ENCODE results near the gene SLC38A10. TPM values are rescaled to one million over a fixed set of nuclear protein-coding genes. Genes with fewer than 3 reads are reported as not detected.

SLC38A10 gene
- total RNA-seq, 2 experiments from 2014 or later: 56.0 to 147 TPM

GRCh38 chr17:81322271-81323082 is 27.4 kb upstream of the SLC38A10 start:
- intact Hi-C loops (cut with micrococcal nuclease; ENCODE audit: unreplicated experiment): no loop called here
- Histone ChIP-seq H2AFZ (ENCODE audit: low read length) (no peak overlapping the region), H3K9me3 (ENCODE audit: low read length) (no peaks in the 10 kb centered on the region), H3K4me2 (ENCODE audit: low read length) (no peak overlapping the region), H3K27ac (ENCODE audit: low read depth, low read length, poor library complexity, severe bottlenecking) (no peak overlapping the region), H3K36me3 (ENCODE audit: insufficient read depth, low read length) (no peaks in the 10 kb centered on the region), H3K4me3 (ENCODE audit: low read depth, low read length, poor library complexity, severe bottlenecking) (no peak overlapping the region), H3K79me2 (ENCODE audit: insufficient read depth, low read depth, low read length) (no peaks in the 10 kb centered on the region), H3K4me1 (ENCODE audit: insufficient read depth, low read length, poor library complexity, severe bottlenecking) (no peaks in the 10 kb centered on the region), H4K20me1 (ENCODE audit: insufficient read depth, low read length) (no peaks in the 10 kb centered on the region), H3K9me2 (ENCODE audit: insufficient read depth, low read length) (no peaks in the 10 kb centered on the region)
- TF ChIP-seq EZH2phosphoT487 (IDR thresholded peaks at IDR 0.05; ENCODE audit: borderline replicate concordance, low read depth, low read length): no peak
- TF ChIP-seq CTCF (conservative IDR thresholded peaks at IDR 0.05; ENCODE audit: low read length): peak; percentile 80
- peak; percentile 68 for DNase-seq (ENCODE audit: low spot score)
- CTCF ChIA-PET (ENCODE audit: unreplicated experiment): no interaction called here
- POLR2A ChIA-PET: no interaction called here
- BruUV-seq (replicated peaks): no TSS peak

- no peak overlapping the region for H3K27ac ChIP-seq (ENCODE audit: low read depth, low read length, poor library complexity, severe bottlenecking)
- intact Hi-C loops (cut with micrococcal nuclease; ENCODE audit: unreplicated experiment): no loop called here
- POLR2A ChIA-PET: no interaction called here
- H3K79me2 ChIP-seq (ENCODE audit: insufficient read depth, low read depth, low read length): no peaks in the 10 kb centered on the region
- no peaks in the 10 kb centered on the region for H3K9me2 ChIP-seq (ENCODE audit: insufficient read depth, low read length)
- no peak overlapping the region for H2AFZ ChIP-seq (ENCODE audit: low read length)
- CTCF ChIA-PET (ENCODE audit: unreplicated experiment): no interaction called here
- H3K4me2 ChIP-seq (ENCODE audit: low read length): no peak overlapping the region
- no peaks in the 10 kb centered on the region for H4K20me1 ChIP-seq (ENCODE audit: insufficient read depth, low read length)
- TF ChIP-seq CTCF (conservative IDR thresholded peaks at IDR 0.05; ENCODE audit: low read length) (no peak), EZH2phosphoT487 (IDR thresholded peaks at IDR 0.05; ENCODE audit: borderline replicate concordance, low read depth, low read length) (no peak)
- no peak overlapping the region for H3K4me3 ChIP-seq (ENCODE audit: low read depth, low read length, poor library complexity, severe bottlenecking)
- DNase-seq (ENCODE audit: low spot score): no peak
- H3K4me1 ChIP-seq (ENCODE audit: insufficient read depth, low read length, poor library complexity, severe bottlenecking): no peaks in the 10 kb centered on the region
- BruUV-seq (replicated peaks): no TSS peak
- no peaks in the 10 kb centered on the region for H3K9me3 ChIP-seq (ENCODE audit: low read length)
- H3K36me3 ChIP-seq (ENCODE audit: insufficient read depth, low read length): no peaks in the 10 kb centered on the region
These were observed 23.0 kb upstream of the SLC38A10 start for GRCh38 chr17:81317961-81318605.

- POLR2A ChIA-PET: no interaction called here
- H4K20me1 ChIP-seq (ENCODE audit: insufficient read depth, low read length): no peaks in the 10 kb centered on the region
- no peak for DNase-seq (ENCODE audit: low spot score)
- H2AFZ ChIP-seq (ENCODE audit: low read length): no peak overlapping the region
- H3K27ac ChIP-seq (ENCODE audit: low read depth, low read length, poor library complexity, severe bottlenecking): no peak overlapping the region
- no peak overlapping the region for H3K4me3 ChIP-seq (ENCODE audit: low read depth, low read length, poor library complexity, severe bottlenecking)
- CTCF ChIA-PET (ENCODE audit: unreplicated experiment): no interaction called here
- intact Hi-C loops (cut with micrococcal nuclease; ENCODE audit: unreplicated experiment): no loop called here
- no peaks in the 10 kb centered on the region for H3K9me2 ChIP-seq (ENCODE audit: insufficient read depth, low read length)
- no TSS peak for BruUV-seq (replicated peaks)
- no peaks in the 10 kb centered on the region for H3K36me3 ChIP-seq (ENCODE audit: insufficient read depth, low read length)
- no peak for TF ChIP-seq CTCF (conservative IDR thresholded peaks at IDR 0.05; ENCODE audit: low read length)
- TF ChIP-seq EZH2phosphoT487 (IDR thresholded peaks at IDR 0.05; ENCODE audit: borderline replicate concordance, low read depth, low read length): no peak
- no peak overlapping the region for H3K4me2 ChIP-seq (ENCODE audit: low read length)
- H3K79me2 ChIP-seq (ENCODE audit: insufficient read depth, low read depth, low read length): no peaks in the 10 kb centered on the region
- H3K9me3 ChIP-seq (ENCODE audit: low read length): no peaks in the 10 kb centered on the region
- no peaks in the 10 kb centered on the region for H3K4me1 ChIP-seq (ENCODE audit: insufficient read depth, low read length, poor library complexity, severe bottlenecking)
These were observed 22.4 kb upstream of the SLC38A10 start for GRCh38 chr17:81317530-81317821.

Data from OCI-LY7 (cell line).